HCT116 (cell line): Measurements from ENCODE around the gene PTPRCAP. TPM values are rescaled to one million over a fixed set of nuclear protein-coding genes. Genes with fewer than 3 reads are reported as not detected.

Source experiments
- ATAC-seq: fragments of 200-7000 bp; cut with Tn5 transposase; 2 replicates; pipeline ENCODE4 v1.9.1; 2020; ENCODE audit warnings: mild to moderate bottlenecking, moderate library complexity
- BruUV-seq: library from RNA; stranded (reverse); fragments of 400-500 nt; replicated peaks from 2 replicates; lab custom pipeline; 2021; lab: Mats Ljungman, UMichigan
- CTCF ChIA-PET: fragments of 300-600 bp; sonication (Branson Sonifier 250); formaldehyde crosslinking; loops from one replicate; lab custom pipeline; 2021; ENCODE audit warnings: antibody characterized with exemption; lab: Charles Lee
- POLR2A ChIA-PET: fragments of 300-600, 350-600 bp; sonication (Branson Sonifier 250); formaldehyde crosslinking; loops from one replicate; lab custom pipeline; 2021; ENCODE audit warnings: antibody characterized with exemption; lab: Charles Lee
- RAD21 ChIA-PET, 2 experiments: fragments of 300-600 bp; sonication (Branson Sonifier 250); formaldehyde crosslinking; loops; one replicate each; lab custom pipeline; 2023; ENCODE audit warnings: low total read pairs in 2 of 2; ENCODE audit not compliant: uncharacterized antibody in 2 of 2, unreplicated experiment in 2 of 2, low non-redundant PET in 1 of 2; lab: Charles Lee
- DNase-seq: peaks from one replicate; pipeline ENCODE4 v3.0.0-alpha.2; 2010; ENCODE audit warnings: low read depth, low spot score
- H2AFZ ChIP-seq: fragments of 200-600 bp; shearing (Covaris generic), sonication (generic); 2 replicates; pipeline ENCODE4 v1.6.1; 2017; ENCODE audit warnings: low read depth, mixed run types, mixed read lengths, antibody characterized with exemption, low read length; ENCODE audit not compliant: poor library complexity, severe bottlenecking
- H3K27ac ChIP-seq: 2 replicates; pipeline ENCODE4 v1.5.1; 2012; ENCODE audit warnings: low read depth, low read length
- H3K27me3 ChIP-seq: fragments of 200-600 bp; sonication (generic); 2 replicates; pipeline ENCODE4 v1.6.1; 2016; ENCODE audit warnings: mixed run types, low read length, mixed read lengths; ENCODE audit not compliant: insufficient read depth
- H3K36me3 ChIP-seq, 2 experiments: fragments of 200-500 bp in 1 of 2; fragments of 200-600 bp in 1 of 2; sonication (Bioruptor generic) in 1 of 2; sonication (generic) in 1 of 2; 2 replicates each; pipeline versions ENCODE4 v1.5.1 to v1.6.1; 2014 to 2016; ENCODE audit warnings: low read length in 2 of 2, inconsistent platforms in 1 of 2, mixed read lengths in 1 of 2, mixed run types in 1 of 2; ENCODE audit not compliant: insufficient read depth in 2 of 2, control insufficient read depth in 1 of 2
- H3K4me1 ChIP-seq, 2 experiments: fragments of 200-600 bp in 1 of 2; sonication (generic) in 1 of 2; 2 replicates each; pipeline versions ENCODE4 v1.5.1 to v1.6.1; 2012 to 2017; ENCODE audit warnings: low read length in 2 of 2, inconsistent platforms in 1 of 2, mild to moderate bottlenecking in 1 of 2, mixed read lengths in 1 of 2, mixed run types in 1 of 2, moderate library complexity in 1 of 2; ENCODE audit not compliant: insufficient read depth in 2 of 2, control insufficient read depth in 1 of 2
- H3K4me2 ChIP-seq: fragments of 200-600 bp; sonication (generic); 2 replicates; pipeline ENCODE4 v1.6.1; 2017; ENCODE audit warnings: mixed run types, low read length, mixed read lengths
- H3K4me3 ChIP-seq, 2 experiments: fragments of 200-600 bp in 1 of 2; sonication (generic) in 1 of 2; replicated peaks in 1 of 2; 2 replicates each; pipeline ENCODE4 v1.5.1; 2011 to 2016; ENCODE audit warnings: low read length in 2 of 2, control low read depth in 1 of 2, low read depth in 1 of 2, mild to moderate bottlenecking in 1 of 2, mixed read lengths in 1 of 2, mixed run types in 1 of 2
- H3K79me2 ChIP-seq: fragments of 200-600 bp; sonication (generic); 2 replicates; pipeline ENCODE4 v1.6.1; 2017; ENCODE audit warnings: mild to moderate bottlenecking, mixed run types, low read length, moderate library complexity, mixed read lengths; ENCODE audit not compliant: insufficient read depth
- H3K9ac ChIP-seq: fragments of 200-600 bp; sonication (generic); 2 replicates; pipeline ENCODE4 v1.6.1; 2016; ENCODE audit warnings: low read length, mixed read lengths
- H3K9me2 ChIP-seq: fragments of 200-600 bp; sonication (generic), shearing (Covaris generic); 2 replicates; pipeline ENCODE4 v1.6.1; 2017; ENCODE audit warnings: mixed run types, mild to moderate bottlenecking, moderate library complexity; ENCODE audit not compliant: insufficient read depth
- H3K9me3 ChIP-seq, 2 experiments: fragments of 200-500 bp in 1 of 2; fragments of 200-600 bp in 1 of 2; sonication (Bioruptor generic) in 1 of 2; sonication (generic) in 1 of 2; 2 replicates each; pipeline ENCODE4 v1.6.1; 2014 to 2017; ENCODE audit warnings: low read length in 2 of 2, mixed read lengths in 2 of 2, inconsistent platforms in 1 of 2, low read depth in 1 of 2, mild to moderate bottlenecking in 1 of 2, mixed run types in 1 of 2, moderate library complexity in 1 of 2; ENCODE audit not compliant: control insufficient read depth in 1 of 2, insufficient read depth in 1 of 2
- H4K20me1 ChIP-seq: fragments of 200-600 bp; sonication (generic), shearing (Covaris generic); 2 replicates; pipeline ENCODE4 v1.6.1; 2017; ENCODE audit warnings: mixed run types, mild to moderate bottlenecking, moderate library complexity; ENCODE audit not compliant: insufficient read depth
- CBX3 ChIP-seq: IDR thresholded peaks from 2 replicates; pipeline ENCODE4 v1.6.1; 2012; ENCODE audit warnings: low read depth
- CEBPB ChIP-seq: IDR thresholded peaks from 2 replicates; pipeline ENCODE4 v1.6.1; 2012; ENCODE audit warnings: low read depth
- EGR1 ChIP-seq: IDR thresholded peaks from 2 replicates; pipeline ENCODE4 v1.6.1; 2012; ENCODE audit warnings: low read depth
- ELF1 ChIP-seq: IDR thresholded peaks from 2 replicates; pipeline ENCODE4 v1.6.1; 2012; ENCODE audit warnings: low read depth, borderline replicate concordance
- EZH2phosphoT487 ChIP-seq: fragments of 200-600 bp; IDR thresholded peaks from 2 replicates; pipeline ENCODE4 v1.6.1; 2018; ENCODE audit warnings: antibody characterized with exemption, borderline replicate concordance
- JUND ChIP-seq: IDR thresholded peaks from 2 replicates; pipeline ENCODE4 v1.6.1; 2012
- POLR2A ChIP-seq: IDR thresholded peaks from 2 replicates; pipeline ENCODE4 v1.7.0; 2011; ENCODE audit warnings: borderline replicate concordance; ENCODE audit not compliant: insufficient read depth, insufficient read length; ENCODE audit errors: extremely low read depth
- POLR2AphosphoS5 ChIP-seq: IDR thresholded peaks from 2 replicates; pipeline ENCODE4 v1.6.1; 2011; ENCODE audit warnings: mild to moderate bottlenecking, low read depth, low read length, moderate library complexity
- RAD21 ChIP-seq: IDR thresholded peaks from 2 replicates; pipeline ENCODE4 v1.6.1; 2012; ENCODE audit warnings: low read depth, mild to moderate bottlenecking
- SP1 ChIP-seq: IDR thresholded peaks from 2 replicates; pipeline ENCODE4 v1.6.1; 2012; ENCODE audit warnings: low read depth
- TCF7L2 ChIP-seq: IDR thresholded peaks from 2 replicates; pipeline ENCODE4 v1.7.0; 2011; ENCODE audit warnings: borderline replicate concordance, inconsistent platforms; ENCODE audit not compliant: insufficient read depth, insufficient read length; ENCODE audit errors: extremely low read depth
- YY1 ChIP-seq: IDR thresholded peaks from 2 replicates; pipeline ENCODE4 v1.6.1; 2011; ENCODE audit warnings: low read length, low read depth, moderate library complexity, mild to moderate bottlenecking; ENCODE audit not compliant: insufficient replicate concordance; ENCODE audit errors: extremely low read depth
- ZBTB33 ChIP-seq: IDR thresholded peaks from 2 replicates; pipeline ENCODE4 v1.6.1; 2011; ENCODE audit warnings: mild to moderate bottlenecking, low read length, moderate library complexity; ENCODE audit not compliant: insufficient replicate concordance; ENCODE audit errors: extremely low read depth
- ZNF274 ChIP-seq: fragments of 200-500 bp; sonication (Bioruptor generic); IDR thresholded peaks from 2 replicates; pipeline ENCODE4 v1.6.1; 2014; ENCODE audit warnings: mild to moderate bottlenecking, low read depth, low read length, inconsistent platforms
- intact Hi-C: fragments of 100-400 bp; cut with micrococcal nuclease; formaldehyde crosslinking; loops from 2 replicates; pipeline ENCODE4 v1.10.0; 2022
- total RNA-seq: library from RNA; stranded (reverse); gene quantifications from one replicate; pipeline ENCODE4 v1.2.1, GENCODE V29; 2021; ENCODE audit not compliant: unreplicated experiment

PTPRCAP gene
- total RNA-seq, 1 experiment from 2014 or later = 1.4 TPM

DNA sequence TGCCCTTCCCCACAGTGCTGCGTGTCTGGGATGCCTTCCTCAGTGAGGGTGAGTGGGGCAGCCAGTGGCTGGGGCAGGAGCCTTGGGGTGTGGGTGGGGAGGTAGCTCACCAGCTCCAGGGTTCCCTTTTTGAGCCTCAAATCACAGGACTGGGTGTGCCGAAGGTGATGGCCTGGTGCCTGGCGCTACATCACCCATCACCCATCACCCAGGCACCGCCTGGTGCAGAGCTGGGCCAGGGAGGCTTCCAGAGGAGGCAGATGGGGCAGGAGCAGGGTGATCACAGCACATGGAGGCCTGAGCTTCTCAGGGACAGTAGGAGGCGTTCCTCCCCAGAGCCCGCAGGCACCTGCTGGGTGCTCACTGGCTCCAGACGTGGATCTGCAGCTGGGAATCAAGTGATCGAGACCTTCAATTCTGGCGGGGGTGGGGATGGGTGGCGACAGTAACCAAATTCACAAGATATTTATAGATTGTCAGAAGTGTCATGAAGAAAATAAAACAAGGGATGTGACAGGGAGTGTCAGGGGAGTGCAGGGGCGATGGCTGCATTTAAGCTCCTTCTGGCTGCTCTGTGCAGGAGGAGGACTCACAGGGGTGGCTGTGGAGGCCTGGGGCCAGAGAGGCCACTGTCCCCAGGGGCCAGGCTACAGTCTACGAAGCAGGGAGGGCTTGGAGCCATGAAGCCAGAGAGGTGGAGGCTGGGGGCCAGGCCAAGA is 30.4 kb downstream of the PTPRCAP start (continued):
- TF ChIP-seq JUND (no peak), ZBTB33 (no peak), POLR2AphosphoS5 (no peak), ZNF274 (no peak), RAD21 (no peak), YY1 (no peak)

GRCh38 chr11:67406420-67406968 is 31.0 kb downstream of the PTPRCAP start:
- peaks cover 4 to 9% of the 10 kb centered on the region in 2 experiments for H3K4me1 ChIP-seq
- H4K20me1 ChIP-seq = no peaks in the 10 kb centered on the region
- TF ChIP-seq ZBTB33 (no peak), TCF7L2 (no peak), EZH2phosphoT487 (no peak), ZNF274 (no peak), ELF1 (no peak), CEBPB (no peak), SP1 (no peak), CBX3 (no peak), POLR2AphosphoS5 (no peak), JUND (no peak), YY1 (no peak), POLR2A (no peak), EGR1 (no peak)
- H3K27ac ChIP-seq = no peak overlapping the region
- no peak for DNase-seq
- no peak overlapping the region for H2AFZ ChIP-seq
- no peaks in the 10 kb centered on the region for H3K36me3 ChIP-seq
- H3K9ac ChIP-seq = no peak overlapping the region
- RAD21 ChIA-PET = no interaction called here
- POLR2A ChIA-PET = no interaction called here
- CTCF ChIA-PET = no interaction called here
- no peak for ATAC-seq
- no peaks in the 10 kb centered on the region for H3K9me3 ChIP-seq
- H3K9me2 ChIP-seq = no peaks in the 10 kb centered on the region
- BruUV-seq = no TSS peak
- no peak overlapping the region for H3K4me3 ChIP-seq
- H3K4me2 ChIP-seq = no peak overlapping the region
- intact Hi-C loops = no loop called here
- H3K79me2 ChIP-seq = no peaks in the 10 kb centered on the region; the same call in 1 of the 2 replicates
- H3K27me3 ChIP-seq = no peaks in the 10 kb centered on the region
